IMR-90 (cell line): ENCODE results near the gene SLC5A10. TPM values are rescaled to one million over a fixed set of nuclear protein-coding genes. Genes with fewer than 3 reads are reported as not detected.

ENCODE experiments used
- ATAC-seq: fragments of 200-7000 bp; cut with Tn5 transposase; 2 replicates; pipeline ENCODE4 v1.9.1; 2020; ENCODE audit warnings: low read depth, mild to moderate bottlenecking, moderate library complexity
- BruUV-seq: library from RNA; stranded (reverse); fragments of 400-500 nt; replicated peaks from 2 replicates; lab custom pipeline; 2021; lab: Mats Ljungman, UMichigan
- CTCF ChIA-PET: fragments of 300-600 bp; formaldehyde crosslinking; extraction: SDS; loops from one replicate; lab custom pipeline; 2021; ENCODE audit warnings: antibody characterized with exemption; lab: Yijun Ruan, JAX
- POLR2A ChIA-PET: fragments of 300-600 bp; sonication (Branson Sonifier 250); formaldehyde crosslinking; loops from one replicate; lab custom pipeline; 2022; ENCODE audit warnings: antibody characterized with exemption; ENCODE audit not compliant: unreplicated experiment; lab: Charles Lee
- DNase-seq: peaks from one replicate; pipeline ENCODE4 v3.0.0; 2013
- H2AFZ ChIP-seq: replicated peaks from 2 replicates; pipeline ENCODE3; 2013; ENCODE audit warnings: low read length, mild to moderate bottlenecking; ENCODE audit not compliant: poor library complexity
- H2AK5ac ChIP-seq: 2 replicates; pipeline ENCODE4 v1.6.1; 2013; ENCODE audit warnings: low read depth, low read length, inconsistent platforms
- H2AK9ac ChIP-seq: replicated peaks from 2 replicates; pipeline ENCODE3; 2013; ENCODE audit warnings: mild to moderate bottlenecking, low read depth, low read length, moderate library complexity; ENCODE audit not compliant: poor library complexity
- H2BK120ac ChIP-seq: 2 replicates; pipeline ENCODE4 v1.6.1; 2013; ENCODE audit warnings: low read depth, low read length, inconsistent platforms
- H2BK15ac ChIP-seq: 3 replicates; pipeline ENCODE4 v1.6.1; 2013; ENCODE audit warnings: low read depth, low read length, inconsistent platforms
- H2BK20ac ChIP-seq: 2 replicates; pipeline ENCODE4 v1.6.1; 2013; ENCODE audit warnings: low read depth, mild to moderate bottlenecking, inconsistent platforms, low read length, moderate library complexity
- H2BK5ac ChIP-seq: 2 replicates; pipeline ENCODE4 v1.6.1; 2013; ENCODE audit warnings: mild to moderate bottlenecking, low read depth, low read length, inconsistent platforms; ENCODE audit not compliant: poor library complexity, severe bottlenecking
- H3K14ac ChIP-seq: replicated peaks from 2 replicates; pipeline ENCODE4 v1.6.1; 2013; ENCODE audit warnings: low read depth, low read length, inconsistent platforms
- H3K18ac ChIP-seq: 2 replicates; pipeline ENCODE4 v1.6.1; 2013; ENCODE audit warnings: low read depth, low read length, control low read depth
- H3K23ac ChIP-seq: 2 replicates; pipeline ENCODE4 v1.6.1; 2013; ENCODE audit warnings: low read depth, low read length, inconsistent platforms
- H3K27ac ChIP-seq: 2 replicates; pipeline ENCODE4 v1.5.1; 2013; ENCODE audit warnings: mild to moderate bottlenecking, control low read depth, low read length; ENCODE audit not compliant: insufficient read depth
- H3K27me3 ChIP-seq: 2 replicates; pipeline ENCODE4 v1.6.1; 2013; ENCODE audit warnings: low read length; ENCODE audit not compliant: control insufficient read depth, insufficient read depth
- H3K36me3 ChIP-seq: 2 replicates; pipeline ENCODE4 v1.6.1; 2013; ENCODE audit warnings: low read length, mixed read lengths; ENCODE audit not compliant: control insufficient read depth, insufficient read depth
- H3K4ac ChIP-seq: 2 replicates; pipeline ENCODE4 v1.6.1; 2013; ENCODE audit warnings: low read depth, low read length, inconsistent platforms
- H3K4me1 ChIP-seq: 2 replicates; pipeline ENCODE4 v1.6.1; 2013; ENCODE audit warnings: low read length, mixed read lengths; ENCODE audit not compliant: control insufficient read depth, insufficient read depth
- H3K4me2 ChIP-seq: 2 replicates; pipeline ENCODE4 v1.6.1; 2013; ENCODE audit warnings: low read depth, mild to moderate bottlenecking, control low read depth, low read length, moderate library complexity
- H3K4me3 ChIP-seq: 2 replicates; pipeline ENCODE4 v1.5.1; 2013; ENCODE audit warnings: low read depth, mild to moderate bottlenecking, control low read depth, low read length, moderate library complexity; ENCODE audit not compliant: insufficient read depth
- H3K56ac ChIP-seq: 2 replicates; pipeline ENCODE4 v1.6.1; 2013; ENCODE audit warnings: low read length, inconsistent platforms; ENCODE audit not compliant: insufficient read depth; ENCODE audit errors: extremely low read depth
- H3K79me1 ChIP-seq, 2 experiments: 2 replicates each; pipeline ENCODE4 v1.6.1; 2013; ENCODE audit warnings: low read length in 2 of 2, inconsistent platforms in 1 of 2, low read depth in 1 of 2
- H3K9ac ChIP-seq: 2 replicates; pipeline ENCODE4 v1.6.1; 2013; ENCODE audit warnings: low read depth, low read length, control low read depth
- H3K9me1 ChIP-seq: 2 replicates; pipeline ENCODE4 v1.6.1; 2013; ENCODE audit warnings: low read length, inconsistent platforms; ENCODE audit not compliant: insufficient read depth
- H3K9me3 ChIP-seq: 2 replicates; pipeline ENCODE4 v1.6.1; 2013; ENCODE audit warnings: low read length; ENCODE audit not compliant: control insufficient read depth, insufficient read depth
- H4K20me1 ChIP-seq: 2 replicates; pipeline ENCODE4 v1.6.1; 2013; ENCODE audit warnings: low read length, inconsistent platforms; ENCODE audit not compliant: insufficient read depth
- H4K5ac ChIP-seq: 2 replicates; pipeline ENCODE4 v1.6.1; 2013; ENCODE audit warnings: mild to moderate bottlenecking, low read depth, low read length, control low read depth
- H4K8ac ChIP-seq, 2 experiments: 2 replicates each; pipeline ENCODE4 v1.6.1; 2013; ENCODE audit warnings: low read depth in 2 of 2, low read length in 2 of 2, control low read depth in 1 of 2, inconsistent platforms in 1 of 2
- H4K91ac ChIP-seq: 2 replicates; pipeline ENCODE4 v1.6.1; 2013; ENCODE audit warnings: low read depth, low read length, inconsistent platforms; ENCODE audit not compliant: insufficient read depth
- BHLHE40 ChIP-seq: fragments of 150-350 bp; IDR thresholded peaks from 2 replicates; pipeline ENCODE4 v1.6.1; 2016; ENCODE audit warnings: mild to moderate bottlenecking, low read depth, low read length
- CEBPB ChIP-seq: IDR thresholded peaks from 2 replicates; pipeline ENCODE4 v1.6.1; 2012; ENCODE audit warnings: low read depth, low read length, improper control_type of control experiment
- CHD1 ChIP-seq: IDR thresholded peaks from 2 replicates; pipeline ENCODE4 v1.6.1; 2012; ENCODE audit warnings: low read depth, low read length, improper control_type of control experiment
- ELK1 ChIP-seq: fragments of 150-350 bp; IDR thresholded peaks from 2 replicates; pipeline ENCODE4 v1.6.1; 2016; ENCODE audit warnings: low read depth, mild to moderate bottlenecking, low read length, moderate library complexity, borderline replicate concordance
- FOS ChIP-seq: fragments of 150-350 bp; IDR thresholded peaks from 2 replicates; pipeline ENCODE4 v1.6.1; 2016; ENCODE audit warnings: low read depth, low read length
- MAFK ChIP-seq: IDR thresholded peaks from 2 replicates; pipeline ENCODE4 v1.6.1; 2012; ENCODE audit warnings: low read depth, low read length, improper control_type of control experiment
- MAZ ChIP-seq: IDR thresholded peaks from 2 replicates; pipeline ENCODE4 v1.6.1; 2012; ENCODE audit warnings: low read depth, mild to moderate bottlenecking, low read length, improper control_type of control experiment, moderate library complexity, borderline replicate concordance
- MXI1 ChIP-seq: IDR thresholded peaks from 2 replicates; pipeline ENCODE4 v1.6.1; 2012; ENCODE audit warnings: low read depth, mild to moderate bottlenecking, low read length, moderate library complexity, borderline replicate concordance
- NFE2L2 ChIP-seq: fragments of 150-350 bp; IDR thresholded peaks from 2 replicates; pipeline ENCODE4 v1.6.1; 2016; ENCODE audit warnings: low read depth, mild to moderate bottlenecking, low read length
- POLR2A ChIP-seq: IDR thresholded peaks from 2 replicates; pipeline ENCODE4 v1.6.1; 2012; ENCODE audit warnings: mild to moderate bottlenecking, low read depth, low read length
- RAD21 ChIP-seq: IDR thresholded peaks from 2 replicates; pipeline ENCODE4 v1.6.1; 2012; ENCODE audit warnings: low read length, improper control_type of control experiment
- RCOR1 ChIP-seq: IDR thresholded peaks from 2 replicates; pipeline ENCODE4 v1.6.1; 2012; ENCODE audit warnings: mild to moderate bottlenecking, low read length, improper control_type of control experiment; ENCODE audit not compliant: insufficient replicate concordance
- RFX5 ChIP-seq: IDR thresholded peaks from 2 replicates; pipeline ENCODE4 v1.8.0; 2012; ENCODE audit warnings: low read depth, mild to moderate bottlenecking, low read length, moderate library complexity
- SMC3 ChIP-seq: fragments of 150-350 bp; IDR thresholded peaks from 2 replicates; pipeline ENCODE4 v1.6.1; 2016; ENCODE audit warnings: low read depth, mild to moderate bottlenecking, antibody characterized with exemption, low read length, moderate library complexity
- WGBS, 2 experiments: methylation state at CpG; one replicate each; pipeline versions ENCODE4 v1.1.5 to v1.1.7; 2013; ENCODE audit warnings: missing lambda C conversion rate in 2 of 2; ENCODE audit not compliant: insufficient read length in 1 of 2; ENCODE audit errors: extremely low coverage in 2 of 2; 5-methylcytosine and 5-hydroxymethylcytosine counted together
- dilution Hi-C: fragments of 300-500 bp; cut with HindIII; formaldehyde crosslinking; loops from one replicate; pipeline ENCODE4 v1.14.3; 2018; ENCODE audit warnings: low sequenced_read_pairs; ENCODE audit not compliant: unreplicated experiment
- in situ Hi-C: fragments of 300-500 bp; cut with MboI; formaldehyde crosslinking; loops from 3 replicates; pipeline ENCODE4 v1.14.3; 2019; ENCODE audit warnings: low sequenced_read_pairs, inconsistent platforms, mixed read lengths
- intact Hi-C: fragments of 100-400 bp; cut with micrococcal nuclease; formaldehyde crosslinking; loops from 2 replicates; pipeline ENCODE4 v1.10.0; 2022
- polyA plus RNA-seq, 3 experiments: library from polyadenylated mRNA; depleted of rRNA; stranded (reverse); fragments of >200 nt; gene quantifications; 2 replicates each; pipeline ENCODE4 v1.2.3, GENCODE V29; 2012; ENCODE audit warnings: low replicate concordance in 1 of 3
- total RNA-seq: library from RNA; depleted of rRNA; stranded (reverse); fragments of >200 nt; gene quantifications from 2 replicates; pipeline ENCODE4 v1.2.3, GENCODE V29; 2012
- TF ChIP-seq, protein P1 (sequence below): conservative IDR thresholded peaks from 2 replicates; pipeline ENCODE4 v1.5.1; 2012; ENCODE audit warnings: mild to moderate bottlenecking, low read depth, low read length, improper control_type of control experiment
- TF ChIP-seq, protein P2 (sequence below): fragments of 150-350 bp; IDR thresholded peaks from 2 replicates; pipeline ENCODE4 v1.6.1; 2017; ENCODE audit warnings: mild to moderate bottlenecking, antibody characterized with exemption, low read length, low read depth

Gene SLC5A10
- total and polyA plus RNA-seq, 2 of the 4 experiments (the other 2 are of a cell fraction): not detected

DNA sequence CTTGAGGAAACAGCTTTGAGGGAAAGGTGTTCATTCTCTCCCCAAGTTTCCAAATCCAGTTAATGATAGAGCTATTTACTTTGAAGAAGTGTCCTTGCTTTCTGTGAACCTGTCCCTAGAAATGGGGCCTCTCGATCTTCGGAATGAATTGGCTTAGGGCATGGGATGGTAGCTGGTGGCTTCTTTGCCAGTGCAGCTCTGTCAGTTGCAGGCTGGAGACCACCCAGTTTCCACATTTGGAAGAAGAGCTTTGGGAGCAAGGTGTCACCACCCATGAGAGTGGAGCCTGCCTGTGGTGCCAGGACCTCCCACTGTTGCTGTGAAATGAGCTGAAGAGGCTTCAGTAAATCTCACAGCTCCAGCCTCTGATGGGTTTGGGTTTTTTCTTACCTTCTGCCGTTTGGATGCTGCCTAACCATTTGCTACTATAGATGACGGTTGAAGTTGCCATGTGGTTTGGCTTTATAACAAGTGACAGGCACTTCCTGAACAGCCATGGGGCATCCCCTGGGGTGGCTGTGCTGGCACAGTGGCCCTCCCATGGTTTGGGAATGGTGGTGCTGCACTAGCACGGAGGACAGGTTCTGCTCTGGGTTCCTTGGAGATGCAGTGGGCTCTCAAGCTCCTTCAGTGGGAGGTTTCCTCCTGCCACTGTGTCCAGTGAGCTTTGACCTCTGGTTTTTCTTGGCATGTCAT lies 19.5 kb upstream of the SLC5A10 start:
- Histone ChIP-seq H2BK5ac (no peak overlapping the region), H2BK15ac (no peak overlapping the region), H2AK9ac (no peak overlapping the region), H3K56ac (no peak overlapping the region), H3K4me2 (no peak overlapping the region), H3K79me1 (no peaks in the 10 kb centered on the region), H3K4ac (no peak overlapping the region), H4K91ac (no peak overlapping the region), H4K20me1 (no peaks in the 10 kb centered on the region), H3K9ac (no peak overlapping the region), H3K9me1 (no peaks in the 10 kb centered on the region), H3K23ac (no peak overlapping the region), H3K14ac (no peak overlapping the region), H3K4me1 (no peaks in the 10 kb centered on the region), H2AK5ac (no peak overlapping the region), H3K4me3 (no peak overlapping the region), H2BK120ac (no peak overlapping the region), H4K5ac (no peak overlapping the region), H3K27ac (no peak overlapping the region), H3K18ac (no peak overlapping the region), H3K9me3 (no peaks in the 10 kb centered on the region), H2AFZ (no peak overlapping the region), H3K27me3 (no peaks in the 10 kb centered on the region; the same call in 1 of the 2 replicates), H3K36me3 (peaks cover 14% of the 10 kb centered on the region), H4K8ac (no peak overlapping the region), H2BK20ac (no peak overlapping the region)
- CTCF ChIA-PET: no interaction called here
- no peak for ATAC-seq
- in situ Hi-C loops: no loop called here
- 70% methylated on average over 2 of the region's 5 CpGs; no CpG with 5 or more reads in 1 of the 2 experiments for WGBS, 2 experiments
- no TSS peak for BruUV-seq
- TF ChIP-seq MXI1 (no peak), RAD21 (no peak), RFX5 (no peak), BHLHE40 (no peak), CHD1 (no peak), CEBPB (no peak), ELK1 (no peak), SMC3 (no peak), POLR2A (no peak), FOS (no peak), RCOR1 (no peak), NFE2L2 (no peak), MAFK (no peak), MAZ (no peak)
- TF ChIP-seq, protein P1, sequence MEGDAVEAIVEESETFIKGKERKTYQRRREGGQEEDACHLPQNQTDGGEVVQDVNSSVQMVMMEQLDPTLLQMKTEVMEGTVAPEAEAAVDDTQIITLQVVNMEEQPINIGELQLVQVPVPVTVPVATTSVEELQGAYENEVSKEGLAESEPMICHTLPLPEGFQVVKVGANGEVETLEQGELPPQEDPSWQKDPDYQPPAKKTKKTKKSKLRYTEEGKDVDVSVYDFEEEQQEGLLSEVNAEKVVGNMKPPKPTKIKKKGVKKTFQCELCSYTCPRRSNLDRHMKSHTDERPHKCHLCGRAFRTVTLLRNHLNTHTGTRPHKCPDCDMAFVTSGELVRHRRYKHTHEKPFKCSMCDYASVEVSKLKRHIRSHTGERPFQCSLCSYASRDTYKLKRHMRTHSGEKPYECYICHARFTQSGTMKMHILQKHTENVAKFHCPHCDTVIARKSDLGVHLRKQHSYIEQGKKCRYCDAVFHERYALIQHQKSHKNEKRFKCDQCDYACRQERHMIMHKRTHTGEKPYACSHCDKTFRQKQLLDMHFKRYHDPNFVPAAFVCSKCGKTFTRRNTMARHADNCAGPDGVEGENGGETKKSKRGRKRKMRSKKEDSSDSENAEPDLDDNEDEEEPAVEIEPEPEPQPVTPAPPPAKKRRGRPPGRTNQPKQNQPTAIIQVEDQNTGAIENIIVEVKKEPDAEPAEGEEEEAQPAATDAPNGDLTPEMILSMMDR: no peak
- TF ChIP-seq, protein P2, sequence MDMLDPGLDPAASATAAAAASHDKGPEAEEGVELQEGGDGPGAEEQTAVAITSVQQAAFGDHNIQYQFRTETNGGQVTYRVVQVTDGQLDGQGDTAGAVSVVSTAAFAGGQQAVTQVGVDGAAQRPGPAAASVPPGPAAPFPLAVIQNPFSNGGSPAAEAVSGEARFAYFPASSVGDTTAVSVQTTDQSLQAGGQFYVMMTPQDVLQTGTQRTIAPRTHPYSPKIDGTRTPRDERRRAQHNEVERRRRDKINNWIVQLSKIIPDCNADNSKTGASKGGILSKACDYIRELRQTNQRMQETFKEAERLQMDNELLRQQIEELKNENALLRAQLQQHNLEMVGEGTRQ: no peak
- DNase-seq: no peak
- POLR2A ChIA-PET: no interaction called here
- dilution Hi-C loops: no loop called here
- intact Hi-C loops: no loop called here
